ENCODE measurements around the gene THBS2. TPM values are rescaled to one million over a fixed set of nuclear protein-coding genes. Genes with fewer than 3 reads are reported as not detected.

THBS2 gene
- total RNA-seq, 2 experiments from 2014 or later: not detected

- Mint-ChIP-seq H3K27me3 (ENCODE audit: low read depth) (no peaks in the 10 kb centered on the region), H3K36me3 (ENCODE audit: low read depth) (no peaks in the 10 kb centered on the region), H3K4me3 (no peak overlapping the region), H3K4me1 (ENCODE audit: low read depth) (no peaks in the 10 kb centered on the region), H3K9me3 (ENCODE audit: insufficient read depth) (no peaks in the 10 kb centered on the region), H3K27ac (no peak overlapping the region)
- DNase-seq (no peak), ATAC-seq (no peak)
- ChIA-PET POLR2A (no interaction called here), CTCF (no interaction called here)
These were observed 36.1 kb upstream of the THBS2 start for GRCh38 chr6:169289619-169290339.

GRCh38 chr6:169289257-169289618, 35.6 kb upstream of the THBS2 start:
- Mint-ChIP-seq H3K9me3 (ENCODE audit: insufficient read depth) (no peaks in the 10 kb centered on the region), H3K27me3 (ENCODE audit: low read depth) (no peaks in the 10 kb centered on the region), H3K36me3 (ENCODE audit: low read depth) (no peaks in the 10 kb centered on the region), H3K27ac (no peak overlapping the region), H3K4me3 (no peak overlapping the region), H3K4me1 (ENCODE audit: low read depth) (no peaks in the 10 kb centered on the region)
- ATAC-seq: no peak
- CTCF ChIA-PET: no interaction called here
- POLR2A ChIA-PET: no interaction called here
- DNase-seq: no peak

DNA sequence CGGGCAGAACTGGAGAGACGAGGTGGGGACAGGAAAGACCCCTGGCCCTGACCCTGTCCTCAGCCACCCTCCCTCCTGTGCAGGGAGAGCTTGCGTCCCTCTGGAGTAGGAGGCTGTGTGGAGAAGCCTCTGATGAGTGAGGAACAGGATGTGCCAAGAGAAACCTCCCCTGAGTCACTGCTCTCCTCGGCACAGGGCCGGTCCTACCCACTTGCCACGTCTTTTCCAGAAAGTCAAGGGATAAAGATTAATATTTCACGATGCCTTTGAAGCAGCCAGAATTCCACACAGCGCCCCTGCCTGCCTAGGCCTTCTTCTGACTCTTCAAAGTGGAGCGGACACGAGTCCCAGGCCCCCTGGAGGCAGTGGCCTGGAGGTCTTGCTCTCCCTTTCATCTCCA, 34.9 kb upstream of the THBS2 start:
- H3K4me3 Mint-ChIP-seq: no peak overlapping the region

GRCh38 chr6:169287675-169288074, 34.0 kb upstream of the THBS2 start:
- ChIA-PET CTCF (no interaction called here), POLR2A (no interaction called here)
- ATAC-seq: no peak
- H3K27ac Mint-ChIP-seq: no peak overlapping the region
- H3K36me3 Mint-ChIP-seq (ENCODE audit: low read depth): no peaks in the 10 kb centered on the region
- no peaks in the 10 kb centered on the region for H3K9me3 Mint-ChIP-seq (ENCODE audit: insufficient read depth)
- no peak overlapping the region for H3K4me3 Mint-ChIP-seq
- no peaks in the 10 kb centered on the region for H3K27me3 Mint-ChIP-seq (ENCODE audit: low read depth)
- no peak for DNase-seq
- H3K4me1 Mint-ChIP-seq (ENCODE audit: low read depth): no peaks in the 10 kb centered on the region

More for the DNA sequence above, 34.9 kb upstream of the THBS2 start:
- Mint-ChIP-seq H3K27me3 (ENCODE audit: low read depth) (no peaks in the 10 kb centered on the region), H3K27ac (no peak overlapping the region), H3K4me1 (ENCODE audit: low read depth) (no peaks in the 10 kb centered on the region), H3K36me3 (ENCODE audit: low read depth) (no peaks in the 10 kb centered on the region), H3K9me3 (ENCODE audit: insufficient read depth) (no peaks in the 10 kb centered on the region)
- ChIA-PET POLR2A (no interaction called here), CTCF (no interaction called here)
- DNase-seq (no peak), ATAC-seq (no peak)

DNA sequence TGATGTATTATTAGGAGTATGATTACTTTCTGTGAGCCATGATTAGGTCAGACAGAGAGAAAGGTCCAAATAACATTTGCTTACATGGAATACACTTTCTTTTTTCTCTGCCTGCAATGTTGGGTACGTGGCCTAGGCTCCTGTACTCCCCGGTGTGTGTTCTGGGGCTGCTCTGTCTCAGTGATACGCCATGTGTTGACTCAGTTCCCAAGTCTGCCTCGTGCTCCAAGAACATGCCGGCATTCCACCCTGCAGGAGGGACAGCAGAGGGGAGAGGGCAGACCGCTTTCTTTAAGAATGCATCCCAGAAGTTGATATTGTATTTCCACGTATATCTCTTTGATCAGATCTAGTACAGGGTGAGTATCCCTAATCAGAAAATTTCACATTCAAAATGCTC, 33.3 kb upstream of the THBS2 start:
- Mint-ChIP-seq H3K27ac (no peak overlapping the region), H3K9me3 (ENCODE audit: insufficient read depth) (no peaks in the 10 kb centered on the region), H3K36me3 (ENCODE audit: low read depth) (no peaks in the 10 kb centered on the region), H3K4me3 (no peak overlapping the region), H3K4me1 (ENCODE audit: low read depth) (no peaks in the 10 kb centered on the region), H3K27me3 (ENCODE audit: low read depth) (no peaks in the 10 kb centered on the region)
- CTCF ChIA-PET: no interaction called here
- DNase-seq (no peak), ATAC-seq (no peak)
- POLR2A ChIA-PET: no interaction called here

- no peak for DNase-seq
- Mint-ChIP-seq H3K27ac (no peak overlapping the region), H3K4me3 (no peak overlapping the region), H3K36me3 (ENCODE audit: low read depth) (no peaks in the 10 kb centered on the region), H3K27me3 (ENCODE audit: low read depth) (no peaks in the 10 kb centered on the region), H3K9me3 (ENCODE audit: insufficient read depth) (no peaks in the 10 kb centered on the region), H3K4me1 (ENCODE audit: low read depth) (no peaks in the 10 kb centered on the region)
- ChIA-PET POLR2A (interaction anchor here (0.8 kb wide), 1 partner anchor 45 kb away, joined by 4 read pairs; no protein-coding TSS in a partner anchor), CTCF (no interaction called here)
- ATAC-seq: no peak
These were observed 31.5 kb upstream of the THBS2 start for GRCh38 chr6:169285165-169285564.

DNA sequence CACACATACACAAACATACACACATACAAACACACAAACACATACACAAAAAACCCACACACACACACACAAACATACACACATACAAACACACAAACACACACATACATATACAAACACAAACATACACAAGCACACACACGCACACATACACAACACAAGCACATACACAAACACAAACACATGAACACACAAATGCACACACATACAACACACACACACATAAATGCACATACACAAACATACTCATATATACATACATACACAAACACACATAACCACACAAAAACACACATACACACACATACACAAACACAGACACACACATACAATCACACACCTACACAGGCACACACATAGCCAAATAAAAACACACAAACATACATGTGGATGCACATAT, 30.3 kb upstream of the THBS2 start:
- Mint-ChIP-seq H3K4me1 (ENCODE audit: low read depth) (no peaks in the 10 kb centered on the region), H3K4me3 (no peak overlapping the region), H3K27me3 (ENCODE audit: low read depth) (no peaks in the 10 kb centered on the region), H3K27ac (no peak overlapping the region), H3K9me3 (ENCODE audit: insufficient read depth) (no peaks in the 10 kb centered on the region), H3K36me3 (ENCODE audit: low read depth) (no peaks in the 10 kb centered on the region)
- ATAC-seq: no peak
- DNase-seq: no peak
- ChIA-PET CTCF (no interaction called here), POLR2A (no interaction called here)

GRCh38 chr6:169282043-169282442, 28.4 kb upstream of the THBS2 start:
- DNase-seq: peak; percentile 1
- Mint-ChIP-seq H3K27me3 (ENCODE audit: low read depth) (no peaks in the 10 kb centered on the region), H3K27ac (no peak overlapping the region), H3K9me3 (ENCODE audit: insufficient read depth) (no peaks in the 10 kb centered on the region), H3K4me3 (no peak overlapping the region), H3K36me3 (ENCODE audit: low read depth) (no peaks in the 10 kb centered on the region), H3K4me1 (ENCODE audit: low read depth) (no peaks in the 10 kb centered on the region)
- POLR2A ChIA-PET: no interaction called here
- ATAC-seq: no peak
- CTCF ChIA-PET: no interaction called here

GRCh38 chr6:169277619-169278018, 24.0 kb upstream of the THBS2 start:
- Mint-ChIP-seq H3K27me3 (ENCODE audit: low read depth) (no peaks in the 10 kb centered on the region), H3K9me3 (ENCODE audit: insufficient read depth) (no peaks in the 10 kb centered on the region), H3K27ac (no peak overlapping the region), H3K36me3 (ENCODE audit: low read depth) (no peaks in the 10 kb centered on the region), H3K4me3 (no peak overlapping the region), H3K4me1 (ENCODE audit: low read depth) (no peaks in the 10 kb centered on the region)
- ChIA-PET CTCF (no interaction called here), POLR2A (no interaction called here)
- ATAC-seq (no peak), DNase-seq (no peak)

DNA sequence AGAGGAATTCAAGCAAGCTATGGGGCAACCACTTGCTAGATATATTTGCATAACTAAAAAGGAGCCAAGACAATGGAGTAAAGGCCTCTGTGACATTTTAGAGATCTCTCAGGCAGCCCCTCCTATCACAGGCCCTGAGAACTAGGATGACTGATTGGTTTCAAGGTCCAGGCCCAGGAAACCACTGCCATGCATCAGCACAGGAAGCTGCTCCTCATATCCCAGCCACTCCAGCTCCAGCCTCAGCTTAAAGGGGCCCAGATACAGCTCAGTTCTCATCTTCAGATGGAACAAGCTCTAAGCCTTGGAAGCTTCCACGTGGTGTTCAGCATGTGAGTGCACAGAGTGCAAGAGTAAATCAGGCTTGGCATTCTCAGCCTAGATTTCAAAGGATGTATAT, 21.1 kb upstream of the THBS2 start:
- ChIA-PET POLR2A (no interaction called here), CTCF (no interaction called here)
- Mint-ChIP-seq H3K27ac (no peak overlapping the region), H3K4me3 (no peak overlapping the region), H3K4me1 (ENCODE audit: low read depth) (no peaks in the 10 kb centered on the region), H3K9me3 (ENCODE audit: insufficient read depth) (no peaks in the 10 kb centered on the region), H3K27me3 (ENCODE audit: low read depth) (peaks cover 3% of the 10 kb centered on the region), H3K36me3 (ENCODE audit: low read depth) (no peaks in the 10 kb centered on the region)
- DNase-seq (no peak), ATAC-seq (no peak)

- ChIA-PET POLR2A (no interaction called here), CTCF (no interaction called here)
- DNase-seq (no peak), ATAC-seq (no peak)
- peaks cover 3% of the 10 kb centered on the region for H3K27me3 Mint-ChIP-seq (ENCODE audit: low read depth)
- H3K4me3 Mint-ChIP-seq: no peak overlapping the region
- H3K36me3 Mint-ChIP-seq (ENCODE audit: low read depth): no peaks in the 10 kb centered on the region
- no peaks in the 10 kb centered on the region for H3K9me3 Mint-ChIP-seq (ENCODE audit: insufficient read depth)
- no peak overlapping the region for H3K27ac Mint-ChIP-seq
- no peaks in the 10 kb centered on the region for H3K4me1 Mint-ChIP-seq (ENCODE audit: low read depth)
These were observed 19.9 kb upstream of the THBS2 start for GRCh38 chr6:169273511-169273910.

GRCh38 chr6:169271877-169272216, 18.2 kb upstream of the THBS2 start:
- Mint-ChIP-seq H3K27ac (no peak overlapping the region), H3K27me3 (ENCODE audit: low read depth) (peaks cover 3% of the 10 kb centered on the region), H3K4me1 (ENCODE audit: low read depth) (no peaks in the 10 kb centered on the region), H3K4me3 (no peak overlapping the region), H3K36me3 (ENCODE audit: low read depth) (no peaks in the 10 kb centered on the region), H3K9me3 (ENCODE audit: insufficient read depth) (no peaks in the 10 kb centered on the region)
- DNase-seq: no peak
- POLR2A ChIA-PET: no interaction called here
- CTCF ChIA-PET: no interaction called here
- ATAC-seq: no peak

DNA sequence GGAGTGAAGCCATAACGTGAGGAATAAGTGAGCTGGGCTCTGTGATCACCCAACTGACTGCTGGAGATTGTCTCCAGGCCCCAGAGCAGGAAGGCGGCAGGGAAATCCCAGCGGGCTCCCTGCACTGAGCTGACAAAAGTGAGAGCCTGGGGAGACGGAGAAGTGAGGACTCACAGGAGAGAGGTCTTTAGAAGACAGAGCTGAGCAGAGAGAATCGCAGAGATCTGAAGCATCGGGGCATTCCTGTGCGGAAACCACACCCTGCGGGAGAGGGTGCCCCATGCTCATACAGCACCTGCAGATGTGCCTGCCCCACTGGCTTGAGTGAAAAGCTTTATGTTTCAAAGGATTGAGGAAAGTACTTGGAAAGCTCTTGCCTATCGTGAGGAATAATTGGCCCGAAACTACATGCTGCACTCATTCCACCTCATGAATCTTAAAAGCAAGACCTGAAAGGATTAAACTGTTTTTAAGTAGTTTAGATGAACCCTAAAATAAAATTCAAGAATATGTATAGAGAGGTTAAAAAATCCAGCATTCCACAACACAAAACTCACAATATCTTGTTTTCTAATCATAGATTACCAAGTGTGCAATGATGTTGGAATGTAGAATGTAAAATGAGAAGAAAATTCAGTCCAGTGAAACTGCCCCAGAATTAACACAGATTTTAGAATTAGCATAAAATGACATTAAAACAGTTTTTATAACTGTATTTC, 17.7 kb upstream of the THBS2 start:
- Mint-ChIP-seq H3K4me1 (ENCODE audit: low read depth) (no peaks in the 10 kb centered on the region), H3K27me3 (ENCODE audit: low read depth) (peaks cover 3% of the 10 kb centered on the region), H3K27ac (no peak overlapping the region), H3K36me3 (ENCODE audit: low read depth) (no peaks in the 10 kb centered on the region), H3K9me3 (ENCODE audit: insufficient read depth) (no peaks in the 10 kb centered on the region), H3K4me3 (no peak overlapping the region)
- ChIA-PET POLR2A (no interaction called here), CTCF (no interaction called here)
- ATAC-seq (no peak), DNase-seq (no peak)
